HG02973 (cell line): ENCODE measurements around the gene ACOT9.
"Not testable (repeated sequence)": the region's sequence is repeated elsewhere in the genome, so short reads cannot be mapped to it uniquely, and the experiment has no call there.

Experiments
- ATAC-seq: cut with Tn5 transposase; IDR thresholded peaks from one replicate; pipeline ENCODE4 v1.9.1; 2021; ENCODE audit warnings: moderate library complexity; ENCODE audit not compliant: unreplicated experiment

Gene ACOT9

GRCh38 chrX:23766650-23767551 lies 23.8 kb upstream of the ACOT9 start:
- peak; percentile 56 for ATAC-seq

GRCh38 chrX:23765868-23766267 lies 22.8 kb upstream of the ACOT9 start:
- no peak for ATAC-seq

GRCh38 chrX:23765449-23765848 lies 22.4 kb upstream of the ACOT9 start:
- no peak for ATAC-seq

DNA sequence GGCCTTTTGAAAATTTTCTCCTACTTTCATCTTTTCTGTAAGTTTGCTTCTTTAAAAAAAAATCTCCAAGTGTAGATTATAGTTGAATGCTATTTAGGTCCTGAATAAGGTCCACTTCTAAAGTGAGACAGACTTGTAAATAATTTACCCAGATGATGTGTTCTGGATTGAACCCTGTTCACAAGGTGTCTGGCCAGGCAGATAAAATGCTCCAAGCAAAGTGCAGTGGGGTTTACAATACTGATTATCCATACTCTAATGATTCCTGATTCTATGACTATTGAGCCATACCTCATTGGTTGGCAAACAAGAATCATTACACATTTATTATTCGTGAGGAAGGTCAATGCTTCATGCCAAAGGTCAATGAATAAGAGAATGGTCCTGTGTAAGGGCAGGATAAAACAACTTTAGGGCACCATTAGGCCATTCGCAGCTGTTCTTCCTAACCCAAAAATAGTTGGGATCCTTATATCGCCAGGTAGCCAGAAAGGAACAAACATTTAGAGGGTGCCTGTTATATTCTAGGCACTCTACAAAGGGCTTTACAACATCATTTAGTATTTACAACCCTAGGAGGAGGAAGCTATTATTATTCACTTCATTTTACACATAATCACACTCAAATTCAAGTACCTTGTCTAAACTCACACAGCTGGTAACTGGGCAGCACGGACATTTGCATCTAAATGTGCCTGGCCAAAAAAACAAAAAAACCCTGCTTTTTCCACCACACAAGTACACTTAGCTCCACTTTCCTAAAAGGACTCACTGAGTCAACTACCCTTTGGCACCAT lies 21.3 kb upstream of the ACOT9 start:
- ATAC-seq: no peak

DNA sequence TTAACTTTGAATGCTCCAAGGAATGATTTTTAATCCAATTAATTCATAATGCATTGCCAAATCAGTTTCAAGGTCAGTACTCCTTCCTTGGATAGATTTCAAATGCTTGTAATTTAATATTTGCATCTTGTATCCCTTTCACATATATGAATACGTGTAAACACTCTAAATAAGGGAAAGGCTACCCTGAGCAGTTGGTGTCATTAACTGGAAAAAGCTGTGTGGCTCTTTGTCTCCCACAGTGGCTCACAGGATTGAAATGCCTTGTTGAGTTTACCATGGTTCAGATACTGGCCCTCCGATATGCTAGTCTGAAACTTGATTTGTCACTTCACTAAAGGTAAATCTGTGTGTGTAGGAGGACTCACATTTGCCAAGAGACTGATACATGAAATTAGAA lies 16.7 kb upstream of the ACOT9 start:
- ATAC-seq: no peak

DNA sequence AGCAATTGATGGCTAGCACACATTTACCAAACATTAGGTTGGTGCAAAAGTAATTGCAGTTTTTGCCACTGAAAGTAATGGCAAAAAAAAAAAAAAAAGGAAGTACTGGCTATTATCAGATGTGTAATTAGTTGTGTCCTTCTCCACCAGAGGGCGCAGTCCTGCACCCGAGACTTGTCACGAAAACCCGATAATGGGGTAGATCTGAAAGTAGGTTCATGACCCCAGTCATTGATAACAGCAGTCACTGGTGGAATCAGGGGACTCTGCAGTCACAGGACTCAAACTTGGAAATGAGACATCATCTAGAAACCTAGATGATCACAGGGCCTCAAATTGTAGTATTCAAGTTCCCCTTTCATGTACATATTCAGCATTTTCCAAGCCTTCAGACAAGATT lies 13.1 kb upstream of the ACOT9 start:
- ATAC-seq: peak; percentile 67

DNA sequence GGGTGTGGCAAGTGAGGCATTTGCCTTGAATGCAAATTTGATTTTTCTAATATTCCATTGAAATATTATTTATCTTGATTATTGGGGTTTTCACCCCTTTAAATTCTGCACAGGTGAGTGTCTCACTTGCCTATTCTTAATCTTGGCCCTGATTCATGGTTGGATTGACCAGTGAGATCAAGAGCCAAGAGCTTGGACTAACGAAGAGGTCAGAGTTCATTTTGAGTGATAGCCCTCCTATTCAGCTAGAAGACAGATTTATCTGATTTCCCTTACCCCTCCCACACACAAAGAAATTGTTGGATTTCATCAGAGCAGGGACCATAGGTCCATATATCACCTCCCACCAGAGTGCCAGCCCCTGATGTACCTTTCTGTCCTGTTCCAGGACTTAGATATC lies 11.6 kb upstream of the ACOT9 start:
- ATAC-seq: no peak

- no peak for ATAC-seq
Measured at GRCh38 chrX:23752740-23753415, 9.8 kb upstream of the ACOT9 start.

- no peak for ATAC-seq
Measured at GRCh38 chrX:23749576-23749975, 6.5 kb upstream of the ACOT9 start.

DNA sequence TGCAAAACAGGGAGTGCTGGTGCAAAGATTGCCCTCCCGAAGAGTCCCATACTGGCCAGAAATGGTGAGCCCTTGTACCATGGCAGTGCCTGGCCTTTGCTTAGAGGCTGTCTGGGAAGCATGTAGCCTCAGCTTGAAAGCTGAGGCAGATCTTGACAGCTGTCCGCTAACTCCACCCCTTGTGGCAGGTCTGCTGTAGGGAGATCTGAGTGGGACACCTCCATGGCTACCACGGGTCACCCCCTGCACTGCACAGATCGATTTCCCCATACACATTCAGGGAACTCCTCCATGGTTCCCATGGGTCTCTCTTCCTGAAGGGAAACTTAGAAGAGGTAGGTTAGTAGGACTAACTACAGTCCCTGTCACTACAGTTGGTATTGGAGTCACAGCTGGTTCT lies 6.1 kb upstream of the ACOT9 start:
- no peak for ATAC-seq

DNA sequence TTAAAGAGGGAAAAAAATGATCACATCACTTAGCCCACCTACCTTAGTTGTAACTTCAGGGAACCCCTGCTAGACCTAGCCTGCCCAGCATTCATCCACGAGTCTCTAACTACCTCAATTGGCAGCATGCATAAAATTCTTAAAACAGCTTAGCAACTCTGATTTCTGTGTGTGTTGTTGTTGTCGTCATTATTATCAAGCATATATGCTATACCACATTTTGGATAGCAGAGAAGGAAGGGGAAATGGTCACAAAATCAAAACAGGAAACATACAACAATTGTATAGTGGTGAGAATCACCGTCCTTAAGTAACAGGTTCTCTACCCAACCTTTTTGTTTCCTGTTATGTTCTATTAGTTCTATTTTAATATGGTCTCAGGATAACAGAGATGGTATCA lies 2.7 kb upstream of the ACOT9 start:
- no peak for ATAC-seq

DNA sequence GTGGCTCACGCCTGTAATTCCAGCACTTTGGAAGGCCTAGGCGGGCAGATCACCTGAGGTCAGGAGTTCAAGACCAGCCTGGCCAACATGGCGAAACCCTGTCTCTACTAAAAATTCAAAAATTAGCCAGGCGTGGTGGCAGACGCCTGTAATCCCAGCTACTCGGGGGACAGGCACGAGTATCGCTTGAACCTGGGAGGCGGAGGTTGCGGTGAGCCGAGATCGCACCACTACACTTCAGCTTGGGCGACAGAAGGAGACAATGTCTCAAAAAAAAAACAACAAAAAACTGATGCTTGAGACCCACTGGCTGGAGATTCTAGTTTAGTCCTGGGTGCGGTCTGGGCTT lies 521 bp upstream of the ACOT9 start:
- not testable (repeated sequence) for ATAC-seq

DNA sequence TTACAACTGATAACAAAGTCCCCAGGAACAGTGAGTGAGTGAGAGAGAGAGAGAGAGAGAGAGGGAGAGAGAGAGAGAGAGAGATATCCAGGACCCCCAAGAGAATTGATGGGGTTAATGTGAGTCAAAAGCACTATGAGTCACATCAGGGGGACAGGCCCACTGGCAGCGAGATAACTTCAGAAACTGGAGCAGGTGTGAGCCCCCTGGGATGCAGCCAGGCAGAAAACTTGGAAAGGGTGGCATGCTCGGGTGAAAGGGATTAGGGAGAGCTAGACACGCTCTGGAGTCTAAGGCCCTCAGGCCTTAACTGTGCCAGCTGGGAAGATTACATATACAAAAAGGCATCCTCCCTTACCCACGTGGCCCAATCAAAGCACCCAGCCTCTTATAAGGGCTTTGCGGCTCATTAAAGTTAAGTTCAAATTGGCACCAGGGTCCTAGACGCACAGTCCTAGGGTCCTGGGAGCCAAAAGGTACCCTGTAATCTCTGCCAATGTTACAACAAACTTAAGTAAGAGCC lies 841 bp downstream of the ACOT9 start:
- no peak for ATAC-seq

DNA sequence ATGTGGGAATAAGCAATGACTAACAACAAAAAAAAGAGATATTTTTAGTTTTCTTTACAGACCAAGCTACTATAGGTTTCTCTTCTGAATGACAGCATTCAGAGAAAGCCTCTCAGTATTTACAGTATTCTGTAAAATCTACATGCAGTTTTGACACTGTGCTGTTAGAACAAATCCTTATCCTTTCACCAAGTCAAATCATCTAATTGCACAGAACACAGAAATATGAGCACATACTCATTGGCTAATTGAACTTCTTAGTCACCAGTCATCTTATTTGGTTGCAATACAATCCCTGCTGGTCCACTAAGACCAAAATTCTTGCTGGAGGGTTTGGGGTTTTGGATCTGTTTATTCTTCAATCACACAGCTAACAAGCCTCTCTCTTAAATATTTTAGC lies 5.7 kb downstream of the ACOT9 start:
- ATAC-seq: no peak

- no peak for ATAC-seq
Measured at GRCh38 chrX:23736030-23736429, 7.0 kb downstream of the ACOT9 start.

DNA sequence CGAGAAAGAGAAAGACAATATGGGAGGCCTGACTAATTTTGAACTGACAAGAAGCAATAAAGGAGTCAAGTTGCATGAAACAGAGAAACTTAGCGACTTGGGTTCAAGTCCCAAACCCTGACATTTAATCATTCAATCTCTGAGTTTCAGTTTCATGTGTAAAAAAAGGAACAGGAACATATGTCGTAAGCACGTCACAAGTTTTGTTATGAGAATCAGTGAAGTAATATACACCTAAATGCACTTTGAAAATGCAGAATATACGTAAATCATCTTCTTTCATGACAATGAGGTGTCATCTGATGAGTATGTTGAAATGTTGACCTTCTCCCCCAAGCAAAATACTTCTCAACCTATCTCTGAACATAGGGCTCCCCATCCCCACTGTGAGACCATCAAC lies 10.4 kb downstream of the ACOT9 start:
- ATAC-seq: peak; percentile 84

GRCh38 chrX:23731951-23732350 lies 11.1 kb downstream of the ACOT9 start:
- no peak for ATAC-seq

- ATAC-seq: no peak
Measured at GRCh38 chrX:23729214-23729613, 13.9 kb downstream of the ACOT9 start.

DNA sequence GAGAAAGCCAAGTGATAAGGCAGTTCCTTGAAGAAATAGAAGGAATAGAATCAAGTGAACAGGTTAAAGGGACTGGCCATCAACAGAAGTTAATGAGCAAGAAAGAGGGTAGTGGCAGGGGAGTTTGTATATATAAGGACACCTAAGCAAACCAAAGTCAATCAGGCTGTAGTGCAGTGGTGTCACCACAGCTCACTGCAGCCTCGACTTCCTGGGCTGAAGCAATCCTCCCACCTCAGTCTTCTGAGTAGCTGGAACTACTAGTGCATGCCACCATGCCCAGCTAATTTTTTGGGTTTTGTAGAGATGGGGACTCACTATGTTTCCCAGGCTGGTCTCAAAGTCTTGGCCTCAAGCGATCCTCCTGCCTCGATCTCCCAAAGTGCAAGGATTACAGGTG lies 15.9 kb downstream of the ACOT9 start:
- ATAC-seq: no peak

GRCh38 chrX:23726191-23726590 lies 16.9 kb downstream of the ACOT9 start:
- no peak for ATAC-seq

- no peak for ATAC-seq
Measured at GRCh38 chrX:23720117-23720677, 22.9 kb downstream of the ACOT9 start.
